Erythroblast (primary cell): ENCODE results near the gene LONRF2.

Source experiments
- GATA1 ChIP-seq: IDR thresholded peaks from 2 replicates; pipeline ENCODE4 v1.6.1; 2011; ENCODE audit warnings: low read depth, mild to moderate bottlenecking, control low read depth, low read length, moderate library complexity
- POLR2A ChIP-seq: IDR thresholded peaks from 2 replicates; pipeline ENCODE4 v1.6.1; 2011; ENCODE audit warnings: mild to moderate bottlenecking, low read length

GRCh38 chr2:100279586-100280534 lies 42.4 kb downstream of the LONRF2 start:
- TF ChIP-seq POLR2A (no peak), GATA1 (no peak)
